Caki2 (cell line): ENCODE results near the gene PNPLA3. TPM values are rescaled to one million over a fixed set of nuclear protein-coding genes. Genes with fewer than 3 reads are reported as not detected.
A peak's percentile ranks its signal among the peaks of the same experiment; 100 is the strongest.

ENCODE experiments used
- DNase-seq: peaks from one replicate; pipeline ENCODE4 v3.0.0-alpha.2; 2015; ENCODE audit warnings: low read depth
- in situ Hi-C: cut with HindIII; loops from 2 replicates; pipeline ENCODE4 v1.10.0; 2016; ENCODE audit warnings: low sequenced_read_pairs, low pct_unique_long_range_greater_than_20kb, mixed read lengths
- total RNA-seq: library from RNA; depleted of rRNA; stranded (reverse); fragments of >200 nt; shearing (Covaris generic); gene quantifications from 2 replicates; pipeline ENCODE4 v1.2.3, GENCODE V29; 2014; ENCODE audit warnings: low replicate concordance

The PNPLA3 gene
- total RNA-seq, 1 experiment from 2014 or later, result 1.8 TPM

GRCh38 chr22:43953988-43954785, 30.6 kb downstream of the PNPLA3 start:
- no peak for DNase-seq
- in situ Hi-C loops, result no loop called here

GRCh38 chr22:43955040-43955882, 31.7 kb downstream of the PNPLA3 start, which contains the start of gene SAMM50:
Gene SAMM50, plus strand, starts transcription at chr22:43955442. Its CDS starts 136 bp downstream, at chr22:43955578.
- DNase-seq, result peak; percentile 93
- in situ Hi-C loops, result no loop called here

GRCh38 chr22:43955883-43956782, 32.5 kb downstream of the PNPLA3 start:
- in situ Hi-C loops, result no loop called here
- peak; percentile 25 for DNase-seq

- DNase-seq, result no peak
- in situ Hi-C loops, result no loop called here
These were observed 33.3 kb downstream of the PNPLA3 start for GRCh38 chr22:43956805-43957463.

- in situ Hi-C loops, result no loop called here
- DNase-seq, result no peak
These were observed 34.3 kb downstream of the PNPLA3 start for GRCh38 chr22:43957871-43958270.

- in situ Hi-C loops, result no loop called here
- DNase-seq, result no peak
These were observed 40.8 kb downstream of the PNPLA3 start for GRCh38 chr22:43964314-43964857.

GRCh38 chr22:43967069-43967468, 43.5 kb downstream of the PNPLA3 start:
- in situ Hi-C loops, result no loop called here

GRCh38 chr22:43968614-43969013, 45.0 kb downstream of the PNPLA3 start:
- in situ Hi-C loops, result no loop called here
- no peak for DNase-seq

More at GRCh38 chr22:43967069-43967468, 43.5 kb downstream of the PNPLA3 start:
- DNase-seq, result no peak

- in situ Hi-C loops, result no loop called here
- DNase-seq, result no peak
These were observed 45.6 kb downstream of the PNPLA3 start for GRCh38 chr22:43969021-43969878.

- in situ Hi-C loops, result no loop called here
- no peak for DNase-seq
These were observed 46.6 kb downstream of the PNPLA3 start for GRCh38 chr22:43969989-43970755.

GRCh38 chr22:43971112-43971511, 47.5 kb downstream of the PNPLA3 start:
- DNase-seq, result no peak
- in situ Hi-C loops, result no loop called here

GRCh38 chr22:43972931-43973462, 49.4 kb downstream of the PNPLA3 start:
- no peak for DNase-seq
- in situ Hi-C loops, result no loop called here

- DNase-seq, result no peak
- in situ Hi-C loops, result no loop called here
These were observed 50.5 kb downstream of the PNPLA3 start for GRCh38 chr22:43974028-43974545.

GRCh38 chr22:43975041-43975440, 51.4 kb downstream of the PNPLA3 start:
- in situ Hi-C loops, result no loop called here
- DNase-seq, result no peak

- in situ Hi-C loops, result no loop called here
These were observed 53.5 kb downstream of the PNPLA3 start for GRCh38 chr22:43976861-43977795.

More at GRCh38 chr22:43976861-43977795, 53.5 kb downstream of the PNPLA3 start:
- no peak for DNase-seq
